ENCODE results near the gene ZNF462.

Gene ZNF462

DNA sequence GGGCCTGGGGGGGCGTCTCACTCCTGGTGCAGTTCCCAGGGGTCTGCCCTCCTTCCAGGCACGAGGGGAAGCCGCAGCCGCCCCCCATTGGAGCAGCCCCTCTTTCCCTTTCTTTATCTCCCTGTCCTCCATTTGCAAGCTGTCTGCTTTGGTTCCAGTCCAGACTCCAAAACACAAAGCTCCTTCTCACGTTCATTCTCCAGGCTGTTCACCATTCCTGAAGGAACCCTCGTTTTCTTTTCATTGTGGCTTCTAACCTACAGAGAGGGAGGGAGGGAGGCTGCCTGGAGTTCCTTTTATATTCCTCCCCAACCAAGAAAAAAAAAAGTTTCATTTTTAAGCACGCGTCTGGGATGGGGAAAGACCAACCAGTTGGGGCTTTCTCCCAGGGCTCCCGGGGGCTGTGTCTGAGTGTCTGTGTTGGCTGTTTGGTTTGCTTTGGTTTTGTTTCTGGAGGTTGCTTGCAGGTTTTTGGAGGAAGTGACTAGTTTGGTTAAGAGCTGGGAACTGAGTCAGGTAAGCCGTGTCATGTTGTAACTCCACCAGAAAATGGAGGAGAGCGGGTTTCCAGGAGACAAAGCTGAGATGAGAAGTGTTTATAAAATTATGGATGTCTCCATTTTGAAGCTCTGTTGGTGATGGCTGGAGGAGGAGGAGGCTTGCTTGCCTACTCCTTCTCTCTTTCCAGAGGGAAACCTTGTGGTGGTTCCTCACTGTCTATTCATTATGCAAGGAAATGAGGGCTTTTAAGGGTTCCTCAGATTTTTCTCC lies 1.6 kb downstream of the ZNF462 start:
- no peak for DNase-seq (ENCODE audit: low read depth in 2 of 2, low spot score in 1 of 2)

DNA sequence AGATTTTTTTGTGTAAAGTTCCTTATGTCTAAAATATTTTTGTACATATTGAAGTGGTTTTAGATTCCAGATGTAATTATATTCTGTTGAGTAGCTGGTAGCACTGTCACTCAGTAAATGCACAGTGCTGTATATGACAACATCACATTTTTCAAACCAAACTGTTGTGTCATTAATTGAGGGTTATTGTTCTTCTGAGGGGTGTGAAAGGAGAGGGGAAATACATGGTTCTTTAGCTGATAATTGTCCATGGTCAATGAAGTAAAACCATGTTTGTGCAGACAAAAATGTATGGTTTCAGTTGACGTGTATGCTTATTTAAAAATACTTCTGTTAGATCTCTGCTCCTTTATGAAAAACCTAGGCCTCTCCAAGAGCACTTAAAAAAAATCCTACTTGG lies 3.3 kb downstream of the ZNF462 start:
- no peak for DNase-seq (ENCODE audit: low read depth in 2 of 2, low spot score in 1 of 2)

DNA sequence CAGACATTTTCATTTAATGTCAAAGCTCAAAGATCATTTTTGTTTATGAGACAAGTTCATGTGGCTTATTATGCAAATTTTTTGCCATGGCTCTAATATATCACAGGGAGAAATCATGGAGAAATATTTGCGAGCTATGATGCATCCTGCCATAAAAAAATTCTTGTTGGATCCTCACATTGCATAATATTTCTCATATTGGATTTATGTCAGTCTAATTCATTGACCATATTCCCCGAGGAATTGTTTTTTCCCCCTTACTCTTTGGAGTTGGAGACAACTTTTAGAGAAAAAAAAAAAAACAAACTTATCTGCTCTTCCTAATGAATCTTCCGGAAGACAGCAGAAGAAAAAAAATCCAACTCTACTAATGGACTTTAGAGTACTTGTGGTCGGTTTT lies 4.3 kb downstream of the ZNF462 start:
- no peak for DNase-seq (ENCODE audit: low read depth in 2 of 2, low spot score in 1 of 2)

DNA sequence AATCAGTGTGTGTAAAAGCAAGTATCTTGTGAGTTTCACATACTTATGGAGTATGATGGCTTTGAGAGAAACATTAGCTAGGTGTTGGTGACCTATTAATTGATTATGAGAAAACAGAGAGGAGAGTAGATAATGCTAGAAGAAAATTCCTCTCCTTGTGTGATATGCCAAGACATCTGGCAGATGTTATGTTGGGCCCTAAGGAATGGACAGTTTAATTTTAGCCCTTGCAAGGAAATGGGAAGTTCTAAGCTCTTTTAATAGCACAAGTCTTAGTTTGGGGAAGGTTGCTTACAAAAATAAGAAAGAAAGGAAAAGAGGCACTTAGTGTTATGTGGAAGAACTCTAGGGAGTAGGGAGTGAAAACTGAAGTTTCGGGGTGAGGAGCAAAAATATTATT lies 5.1 kb downstream of the ZNF462 start:
- DNase-seq (ENCODE audit: low read depth in 2 of 2, low spot score in 1 of 2), result no peak

DNA sequence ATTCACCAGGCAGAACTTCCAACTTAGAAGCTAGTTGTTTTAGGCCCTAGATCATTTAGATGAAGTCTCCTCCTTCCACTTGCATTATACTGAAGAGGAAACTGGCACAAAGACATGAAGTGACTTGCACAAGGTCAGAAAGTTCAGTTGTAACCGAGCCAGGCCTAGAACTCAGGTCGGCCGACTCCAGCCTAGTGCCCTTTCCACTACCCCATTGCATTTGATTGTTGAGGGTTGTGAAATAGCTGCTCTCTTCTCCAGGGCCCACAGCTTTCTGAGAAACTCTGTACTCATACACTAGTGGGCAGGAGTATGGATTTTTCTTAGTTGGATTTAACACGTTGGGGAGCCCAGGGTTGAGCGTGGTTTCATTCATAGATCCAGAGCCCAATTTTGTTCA lies 5.6 kb downstream of the ZNF462 start:
- no peak for DNase-seq (ENCODE audit: low read depth in 2 of 2, low spot score in 1 of 2)

DNA sequence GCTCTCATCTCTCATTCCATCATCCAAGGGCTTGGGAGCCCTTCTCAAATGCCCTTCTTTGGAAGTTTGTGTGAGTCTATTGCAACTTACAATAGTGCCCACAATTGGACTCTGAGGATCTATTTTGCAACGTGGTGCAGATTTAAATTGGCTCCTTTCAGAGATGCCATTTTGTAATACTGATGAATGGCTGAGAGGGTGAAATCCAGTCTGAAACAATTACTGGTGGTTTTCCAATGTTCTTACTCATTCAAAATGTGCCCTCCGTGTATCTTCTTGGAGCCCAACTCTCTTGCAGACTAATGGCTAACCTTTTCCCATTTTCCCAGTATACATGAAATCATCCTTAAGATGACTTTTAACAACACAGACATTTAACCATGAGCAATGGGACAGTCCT lies 6.1 kb downstream of the ZNF462 start:
- no peak for DNase-seq (ENCODE audit: low read depth in 2 of 2, low spot score in 1 of 2)

DNA sequence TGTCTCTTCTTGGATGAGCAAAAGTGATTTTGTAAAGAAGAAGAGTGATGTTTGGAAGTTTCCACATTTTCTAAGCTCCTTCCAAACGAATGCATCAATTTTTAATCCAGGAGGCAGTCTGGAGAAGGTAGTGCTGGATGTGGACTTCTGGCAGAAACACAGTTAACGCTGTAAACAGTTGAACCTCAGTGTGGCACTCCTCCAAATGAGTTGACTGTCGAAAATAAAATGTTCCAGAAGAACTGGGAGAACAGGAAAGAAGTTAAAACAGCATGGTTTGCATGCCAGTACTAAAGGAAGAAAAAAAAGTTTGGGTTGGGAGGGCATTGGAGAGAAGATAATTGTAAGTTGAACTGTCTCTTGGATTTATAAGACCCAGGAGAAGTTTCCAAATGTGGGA lies 6.5 kb downstream of the ZNF462 start:
- no peak for DNase-seq (ENCODE audit: low read depth in 2 of 2, low spot score in 1 of 2)

DNA sequence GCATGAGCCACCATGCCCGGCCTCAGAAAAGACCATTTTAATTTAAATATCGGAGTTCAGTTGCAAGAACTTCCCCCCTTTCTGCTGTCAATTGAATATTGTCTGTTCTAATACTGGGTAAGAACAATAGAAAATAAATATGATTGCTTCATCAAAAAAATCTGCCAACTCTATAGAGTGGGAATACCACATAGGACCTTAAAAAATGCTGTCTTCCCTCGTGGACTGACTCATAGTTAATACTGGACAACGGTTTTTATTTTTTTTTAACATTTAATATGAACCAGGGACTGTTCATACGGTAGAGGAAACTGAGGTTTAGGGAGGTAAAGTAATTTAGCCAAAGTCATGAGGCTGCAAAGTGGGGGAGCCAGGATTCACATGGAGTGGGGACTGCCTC lies 9.7 kb downstream of the ZNF462 start:
- no peak for DNase-seq (ENCODE audit: low read depth in 2 of 2, low spot score in 1 of 2)

DNA sequence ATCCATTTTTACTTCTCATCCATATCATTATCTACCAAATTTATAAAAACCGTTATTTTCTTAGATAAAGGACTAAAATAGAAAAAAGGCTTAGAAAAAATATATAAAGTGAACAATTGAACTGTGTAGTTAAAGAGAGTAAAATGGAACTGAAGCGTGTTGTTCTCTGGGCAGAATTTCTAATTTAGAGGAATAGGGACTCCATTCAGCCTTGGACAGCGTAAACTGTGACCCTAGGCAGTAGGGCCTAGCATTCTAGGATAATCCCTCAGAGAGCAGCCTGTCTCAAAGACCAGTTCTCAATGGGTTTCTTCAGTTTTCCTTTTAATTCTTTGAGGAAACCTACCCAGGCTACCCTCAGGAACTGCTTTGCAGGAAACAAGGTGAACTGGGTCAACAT lies 11.1 kb downstream of the ZNF462 start:
- DNase-seq (ENCODE audit: low read depth in 2 of 2, low spot score in 1 of 2), result no peak

DNA sequence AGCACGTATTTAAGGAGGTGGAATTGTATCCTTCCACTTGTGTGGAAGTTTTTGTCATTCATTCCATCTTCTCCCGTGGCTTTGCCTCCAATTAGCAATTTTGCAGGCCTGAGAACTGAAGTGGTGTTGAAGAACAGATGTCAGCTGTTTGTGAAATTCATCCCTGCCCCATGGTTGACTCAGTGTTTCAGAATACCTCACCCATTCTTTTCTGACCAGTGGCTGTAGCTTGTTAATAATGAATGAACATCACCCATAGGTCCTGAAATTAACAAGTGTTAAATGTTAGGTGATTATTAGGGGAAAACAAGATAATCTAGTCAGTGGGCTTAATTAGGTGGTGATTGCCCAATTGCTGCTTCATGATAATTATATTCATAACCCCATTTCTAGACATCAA lies 11.7 kb downstream of the ZNF462 start:
- no peak for DNase-seq (ENCODE audit: low read depth in 2 of 2, low spot score in 1 of 2)

DNA sequence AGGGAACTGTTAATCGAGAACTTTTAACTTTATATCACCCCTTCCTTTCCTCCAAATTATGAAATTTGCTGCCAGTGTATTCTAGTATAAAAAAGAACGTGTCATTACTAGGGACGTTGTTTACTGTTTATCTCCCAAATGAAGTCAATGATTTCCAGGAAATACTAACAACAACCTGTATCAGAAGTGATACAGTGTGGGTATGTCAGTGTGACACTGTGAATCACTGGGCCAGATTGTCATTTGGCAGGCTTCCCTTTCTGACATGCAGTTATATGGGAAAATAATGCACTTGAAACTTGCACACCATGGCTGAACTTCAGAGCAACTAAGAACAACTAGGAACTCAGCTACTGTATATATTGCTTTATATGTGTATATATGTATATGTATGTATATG lies 12.6 kb downstream of the ZNF462 start:
- DNase-seq (ENCODE audit: low read depth in 2 of 2, low spot score in 1 of 2), result no peak

DNA sequence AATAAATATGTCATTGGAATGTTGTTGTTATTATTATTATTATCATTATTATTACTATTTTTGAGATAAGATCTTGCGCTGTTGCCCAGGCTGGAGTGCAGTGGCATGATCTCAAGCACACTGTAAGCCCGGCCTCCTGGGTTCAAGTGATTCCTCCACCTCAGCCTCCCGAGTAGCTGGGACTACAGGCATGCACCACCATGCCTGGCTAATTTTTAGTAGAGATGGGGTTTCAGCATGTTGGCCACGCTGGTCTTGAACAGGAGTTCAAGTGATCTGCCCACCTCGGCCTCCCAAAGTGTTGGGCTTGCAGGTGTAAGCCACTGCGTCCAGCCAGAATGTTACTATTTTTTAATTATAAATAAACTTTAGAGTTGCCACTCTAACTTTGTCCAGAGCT lies 14.4 kb downstream of the ZNF462 start:
- no peak for DNase-seq (ENCODE audit: low read depth in 2 of 2, low spot score in 1 of 2)

DNA sequence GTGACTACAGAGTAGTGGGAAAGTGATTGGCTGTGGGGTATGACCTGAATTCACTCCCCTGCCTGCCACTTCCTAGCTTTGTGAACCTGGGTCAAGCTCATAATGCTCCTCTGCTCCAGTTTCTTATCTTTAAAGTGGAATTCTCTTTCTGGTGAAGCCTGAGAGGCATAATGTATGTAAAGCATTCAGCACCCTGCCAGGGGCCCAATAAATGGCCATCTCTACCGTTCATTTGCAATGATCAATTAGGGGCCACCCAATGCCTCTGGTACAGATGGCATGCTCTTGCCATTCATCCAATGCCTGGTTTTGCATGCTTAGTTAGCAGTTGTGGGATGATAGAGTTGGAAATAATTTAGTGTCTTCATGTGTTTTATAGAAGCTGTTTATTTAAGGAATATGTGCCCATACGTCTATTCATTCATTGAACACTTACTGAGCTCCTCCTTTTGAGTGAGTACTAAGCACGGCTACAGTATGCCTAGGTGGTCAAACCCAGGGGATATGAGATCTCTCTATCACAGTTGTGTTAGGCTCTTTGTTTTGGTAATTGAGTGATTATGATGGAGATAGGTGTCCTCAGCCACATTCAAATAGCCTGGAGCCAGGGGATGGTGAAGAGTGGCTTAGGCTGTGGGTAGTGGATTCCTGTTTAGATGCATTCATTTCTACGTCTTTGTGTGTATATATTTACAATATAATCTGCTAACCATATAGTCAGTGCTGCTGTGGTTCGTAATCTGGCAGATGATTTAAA lies 15.3 kb downstream of the ZNF462 start:
- DNase-seq (ENCODE audit: low read depth in 2 of 2, low spot score in 1 of 2), result no peak

DNA sequence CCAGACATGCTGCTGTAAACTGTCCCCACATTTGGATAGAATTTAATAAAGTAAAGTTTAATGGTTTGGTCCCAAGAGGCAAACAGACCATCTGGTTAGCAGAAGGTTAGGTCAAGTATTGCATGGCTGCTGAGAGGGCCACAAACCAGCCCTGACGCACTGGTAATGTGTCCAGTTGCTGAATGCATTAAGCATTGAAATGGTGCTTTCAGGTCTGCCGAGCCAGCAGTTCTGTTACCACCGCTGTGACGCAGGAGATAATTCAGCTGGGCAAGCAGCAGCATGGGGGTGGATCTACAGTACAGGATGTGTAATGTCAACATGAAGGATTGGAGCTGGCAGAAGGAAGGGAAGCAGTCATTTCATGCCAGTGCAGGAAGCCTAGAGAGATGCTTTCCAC lies 16.0 kb downstream of the ZNF462 start:
- no peak for DNase-seq (ENCODE audit: low read depth in 2 of 2, low spot score in 1 of 2)

DNA sequence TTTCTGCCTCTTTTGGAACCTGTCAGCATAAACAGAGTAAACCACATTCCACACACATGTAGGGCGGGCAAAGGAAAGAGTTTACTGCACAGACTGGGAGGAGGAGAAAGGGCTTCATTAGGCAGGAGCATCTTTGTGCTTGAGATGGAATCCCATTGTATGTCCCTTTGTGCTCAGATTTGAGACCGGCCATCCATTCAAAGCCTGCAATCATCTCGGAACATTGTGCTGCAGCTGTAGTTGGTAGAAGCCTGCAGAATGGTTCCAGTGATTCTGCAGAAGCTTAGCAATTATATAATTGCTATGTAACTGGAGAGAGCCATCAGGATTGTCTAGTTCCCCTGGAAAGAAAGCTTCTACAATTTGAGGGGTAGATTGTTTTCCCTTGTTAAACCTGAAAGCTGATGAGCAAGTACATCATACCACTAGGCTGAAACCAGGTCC lies 16.5 kb downstream of the ZNF462 start:
- no peak for DNase-seq (ENCODE audit: low read depth in 2 of 2, low spot score in 1 of 2)

DNA sequence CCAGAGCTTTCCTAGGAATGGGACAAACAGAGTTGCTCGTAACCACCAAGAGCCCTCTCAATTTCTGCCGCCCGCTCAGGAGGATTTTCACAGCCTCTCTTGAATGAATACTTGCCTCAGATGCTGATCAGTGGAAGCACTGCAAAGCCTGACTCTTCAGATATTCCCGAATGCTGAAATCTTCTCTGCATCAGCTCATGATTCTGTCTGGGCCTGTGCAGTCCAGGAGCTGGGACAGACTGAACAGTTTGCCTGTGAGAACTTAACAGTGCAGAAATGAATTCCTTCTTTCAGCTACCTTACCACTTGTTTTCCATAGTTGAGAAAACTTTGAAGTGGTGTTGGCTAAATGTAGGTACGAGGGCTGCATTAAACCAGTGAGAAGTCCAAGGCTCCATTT lies 17.1 kb downstream of the ZNF462 start:
- no peak for DNase-seq (ENCODE audit: low read depth in 2 of 2, low spot score in 1 of 2)

DNA sequence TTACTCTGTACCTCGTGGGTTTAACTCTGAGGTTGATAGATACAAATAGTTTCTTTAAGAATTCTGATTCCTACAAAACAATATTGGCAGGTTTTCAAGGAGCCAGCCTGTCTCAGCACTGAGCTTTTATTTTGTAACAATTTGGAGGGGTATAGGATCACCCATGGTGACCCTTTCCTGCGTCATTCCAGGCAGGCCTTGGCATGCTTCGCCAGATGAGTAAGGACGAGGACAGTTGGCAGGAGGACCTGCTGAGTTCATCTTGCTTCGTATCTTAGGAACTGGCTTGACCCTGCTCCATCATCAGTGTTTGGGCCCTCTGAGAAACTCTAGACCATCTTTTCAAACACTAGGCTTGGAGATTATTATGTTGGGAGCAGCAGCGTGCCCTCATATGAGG lies 17.9 kb downstream of the ZNF462 start:
- no peak for DNase-seq (ENCODE audit: low read depth in 2 of 2, low spot score in 1 of 2)

DNA sequence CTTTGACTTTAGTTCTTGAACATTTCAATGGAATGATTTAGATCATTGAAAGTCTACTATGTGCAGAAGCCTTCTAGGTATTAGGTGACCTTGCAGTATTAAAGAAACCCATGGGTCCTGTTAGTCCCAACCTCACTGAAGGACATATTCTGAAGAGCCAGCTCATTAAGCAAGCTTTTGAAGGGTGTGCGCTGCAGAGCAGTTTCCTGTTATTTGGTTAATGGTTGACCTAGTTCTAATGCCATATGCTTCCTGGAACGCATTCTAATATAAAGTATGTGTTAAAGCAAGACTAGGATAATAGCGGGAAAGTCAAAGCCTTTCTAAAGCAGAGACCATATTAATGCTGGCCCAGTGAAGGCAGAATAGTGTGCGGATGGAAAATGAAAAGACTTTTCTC lies 20.1 kb downstream of the ZNF462 start:
- no peak for DNase-seq (ENCODE audit: low read depth in 2 of 2, low spot score in 1 of 2)

DNA sequence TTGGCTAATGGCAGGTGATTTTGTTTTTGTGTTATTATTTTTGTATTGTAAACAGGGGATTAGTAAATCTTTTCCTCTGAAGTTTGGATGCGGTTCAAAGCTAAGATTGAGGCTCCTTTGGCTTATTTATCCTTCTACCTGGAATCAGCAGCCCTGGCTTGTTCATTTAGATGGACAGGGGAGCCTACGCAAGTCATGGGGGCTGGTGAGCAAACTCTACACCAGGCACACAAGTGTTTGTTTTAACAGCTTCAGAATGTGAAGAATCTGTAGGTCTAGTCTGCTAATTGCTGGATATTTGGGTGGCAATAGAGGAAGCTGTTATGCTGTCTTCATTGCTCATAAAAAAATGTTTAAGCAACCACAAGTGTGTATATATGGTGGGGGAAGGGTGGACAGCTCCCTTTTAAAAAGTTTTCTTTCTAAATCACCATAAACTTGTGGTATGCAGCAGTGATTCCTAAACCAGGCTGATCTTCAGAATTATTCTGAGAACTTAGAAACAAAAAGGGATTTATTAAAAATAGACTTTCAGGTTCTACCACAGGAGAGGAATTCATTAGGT lies 20.7 kb downstream of the ZNF462 start:
- DNase-seq (ENCODE audit: low read depth in 2 of 2, low spot score in 1 of 2), result no peak

DNA sequence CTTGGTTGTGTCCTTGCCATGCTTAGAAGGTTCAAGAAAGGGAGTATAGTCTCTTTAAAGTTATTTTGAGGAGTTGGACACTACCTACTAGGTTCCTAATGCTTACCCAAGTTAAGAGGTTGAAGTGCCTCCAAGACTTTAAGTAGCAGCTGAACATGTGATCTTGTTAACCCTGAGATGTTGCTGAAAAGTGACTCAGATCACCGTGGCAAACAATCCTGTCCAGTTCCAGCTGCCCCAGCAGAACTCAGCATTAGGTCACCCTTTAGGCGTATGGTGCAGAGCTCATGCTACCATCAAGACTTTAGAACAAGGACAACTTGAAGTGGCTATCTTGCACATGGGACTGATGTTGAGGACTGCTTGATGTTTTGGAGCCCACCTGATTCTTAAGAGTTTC lies 22.5 kb downstream of the ZNF462 start:
- DNase-seq (ENCODE audit: low read depth in 2 of 2, low spot score in 1 of 2), result no peak

DNA sequence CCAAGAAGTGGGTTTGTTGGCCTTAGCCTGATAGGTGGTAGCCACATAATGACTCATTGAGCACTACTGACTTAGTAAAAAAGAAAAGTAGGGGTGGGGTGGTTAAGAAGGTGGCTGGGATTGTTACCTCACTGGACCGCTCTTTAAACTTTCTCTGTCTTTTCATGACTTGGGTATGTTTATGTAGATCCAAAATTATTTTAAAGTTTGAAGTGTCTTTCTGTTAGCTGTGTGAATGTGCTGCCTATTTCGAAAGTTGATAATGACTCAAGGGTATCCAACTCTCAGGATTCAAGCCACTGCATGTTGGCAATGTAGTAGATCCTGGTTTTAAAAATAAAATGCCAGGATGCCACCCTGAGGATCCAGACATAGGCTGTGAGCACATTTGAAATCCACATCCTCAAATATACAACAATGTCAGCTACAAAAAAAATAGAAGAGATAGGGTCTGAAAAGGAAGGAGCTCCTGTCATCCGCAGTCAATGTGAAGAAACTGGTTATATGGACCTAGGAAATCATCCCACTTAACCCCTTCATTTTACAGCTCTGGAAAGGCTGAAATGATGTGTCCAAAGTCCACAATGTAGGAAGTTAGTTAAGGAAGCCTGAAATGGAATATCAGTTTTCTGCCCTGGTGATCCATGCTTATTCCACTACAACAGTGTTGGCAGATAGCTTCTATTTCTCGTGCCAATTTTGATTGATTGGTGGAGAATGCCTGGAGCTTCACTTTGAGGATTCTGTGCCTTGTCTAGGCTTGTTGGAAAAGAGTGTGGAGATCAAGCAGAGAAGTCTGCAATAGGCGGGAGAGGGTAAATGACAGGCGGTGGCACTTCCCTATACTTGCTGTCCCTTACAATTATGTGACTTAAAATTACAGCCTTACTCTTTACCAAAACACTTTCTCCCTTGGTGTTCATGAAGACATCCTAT lies 23.4 kb downstream of the ZNF462 start:
- no peak for DNase-seq (ENCODE audit: low read depth in 2 of 2, low spot score in 1 of 2)

Data from stimulated activated CD8-positive, alpha-beta memory T cell treated with anti-CD3 and anti-CD28 coated beads, Interleukin-4, amount 100 ng/mL, for 4 hours (primary cell).